ENCODE results near the gene LRRC45.
A peak's percentile ranks its signal among the peaks of the same experiment; 100 is the strongest.

Gene LRRC45

GRCh38 chr17:82065638-82066303, 42.7 kb downstream of the LRRC45 start, which contains the start of gene DUS1L:
Gene DUS1L (minus strand): TSS chr17:82065804. CDS start chr17:82065059, 745 bp downstream.
- peak in 1 of 2 experiments; percentile 64 for DNase-seq

GRCh38 chr17:82070611-82071010, 47.5 kb downstream of the LRRC45 start:
- no peak for DNase-seq

- no peak for DNase-seq
Observed at GRCh38 chr17:82072827-82073226, 49.7 kb downstream of the LRRC45 start.

- no peak for DNase-seq
Observed at GRCh38 chr17:82073446-82073845, 50.3 kb downstream of the LRRC45 start.

GRCh38 chr17:82076018-82076784, 53.1 kb downstream of the LRRC45 start:
- no peak for DNase-seq

GRCh38 chr17:82076785-82077591, 53.9 kb downstream of the LRRC45 start:
- DNase-seq = no peak

GRCh38 chr17:82077617-82078358, 54.7 kb downstream of the LRRC45 start:
- no peak for DNase-seq

- DNase-seq = no peak
Observed at GRCh38 chr17:82078433-82078832, 55.3 kb downstream of the LRRC45 start.

GRCh38 chr17:82079001-82079677, 56.0 kb downstream of the LRRC45 start:
- no peak for DNase-seq

- DNase-seq = no peak
Observed at GRCh38 chr17:82080048-82080788, 57.1 kb downstream of the LRRC45 start.

Data from NCI-H526 (cell line).